Thymus (tissue), 11 donors: Measurements from ENCODE around the gene GPR62. TPM values are rescaled to one million over a fixed set of nuclear protein-coding genes. Genes with fewer than 3 reads are reported as not detected.
"Not testable (repeated sequence)": the region's sequence is repeated elsewhere in the genome, so short reads cannot be mapped to it uniquely, and the experiment has no call there.

ENCODE experiments used
- DNase-seq, 9 donors: peaks; one replicate each; pipeline ENCODE4 v3.0.0-alpha.2; 2013; ENCODE audit warnings: low spot score in 9 of 9, low read depth in 6 of 9, missing footprints in 1 of 9
- H3K27ac ChIP-seq, 2 donors: one replicate each; pipeline ENCODE4 v1.5.1; 2013; ENCODE audit warnings: control low read depth in 1 of 2, low read depth in 1 of 2, low read length in 1 of 2, mild to moderate bottlenecking in 1 of 2, moderate library complexity in 1 of 2
- H3K27me3 ChIP-seq, 2 donors: one replicate each; pipeline ENCODE4 v1.5.1; 2013; ENCODE audit warnings: low read length in 1 of 2; ENCODE audit not compliant: control insufficient read depth in 2 of 2, insufficient read depth in 1 of 2
- H3K36me3 ChIP-seq, 2 donors: one replicate each; pipeline ENCODE4 v1.5.1; 2013; ENCODE audit warnings: low read length in 1 of 2, mild to moderate bottlenecking in 1 of 2, moderate library complexity in 1 of 2; ENCODE audit not compliant: control insufficient read depth in 2 of 2, insufficient read depth in 2 of 2
- H3K4me1 ChIP-seq, 2 donors: one replicate each; pipeline ENCODE4 v1.5.1; 2013; ENCODE audit warnings: low read length in 2 of 2; ENCODE audit not compliant: control insufficient read depth in 2 of 2, insufficient read depth in 2 of 2
- H3K4me3 ChIP-seq, 2 donors: one replicate each; pipeline ENCODE4 v1.5.1; 2013; ENCODE audit warnings: low read length in 2 of 2, control low read depth in 1 of 2, mild to moderate bottlenecking in 1 of 2
- H3K9me3 ChIP-seq, 2 donors: one replicate each; pipeline ENCODE4 v1.5.1; 2013; ENCODE audit warnings: low read length in 1 of 2, mild to moderate bottlenecking in 1 of 2; ENCODE audit not compliant: control insufficient read depth in 2 of 2, insufficient read depth in 1 of 2
- WGBS: extraction: QIAGEN DNeasy Blood & Tissue Kit; methylation state at CpG from one replicate; pipeline ENCODE4 v1.1.7; 2013; 5-methylcytosine and 5-hydroxymethylcytosine counted together
- polyA plus RNA-seq: library from polyadenylated mRNA; stranded (reverse); fragments of 200-250 nt; gene quantifications from one replicate; pipeline ENCODE4 v1.2.3, GENCODE V29; 2013
- total RNA-seq: library from RNA; stranded (reverse); fragments of 120-200 nt; gene quantifications from one replicate; pipeline ENCODE4 v1.2.4, GENCODE V29; 2013
- donor health status: healthy.

GPR62 gene
- total and polyA plus RNA-seq, 2 donors: 0.02 to 0.05 TPM

GRCh38 chr3:51992017-51992682 is 37.0 kb downstream of the GPR62 start:
- Histone ChIP-seq H3K4me3 (no peak overlapping the region), H3K27me3 (no peaks in the 10 kb centered on the region), H3K9me3 (no peaks in the 10 kb centered on the region), H3K36me3 (peaks cover 27 to 36% of the 10 kb centered on the region in 2 donors), H3K27ac (no peak overlapping the region), H3K4me1 (peaks cover 9 to 33% of the 10 kb centered on the region in 2 donors)
- 98% methylated on average over 3 of the region's 3 CpGs for WGBS
- no peak for DNase-seq

- H3K27me3 ChIP-seq, DNase-seq, H3K4me3 ChIP-seq, H3K27ac ChIP-seq, H3K9me3 ChIP-seq: not testable (repeated sequence)
- 92% methylated on average over 10 of the region's 13 CpGs for WGBS
- Histone ChIP-seq H3K4me1 (peaks cover 9 to 32% of the 10 kb centered on the region in 2 donors), H3K36me3 (peaks cover 27 to 36% of the 10 kb centered on the region in 2 donors)
Measured at GRCh38 chr3:51993657-51994056, 38.5 kb downstream of the GPR62 start.

GRCh38 chr3:51994530-51994929 is 39.3 kb downstream of the GPR62 start:
- no peak for DNase-seq
- Histone ChIP-seq H3K4me1 (peaks cover 9 to 25% of the 10 kb centered on the region in 2 donors), H3K9me3 (no peaks in the 10 kb centered on the region), H3K27me3 (no peaks in the 10 kb centered on the region), H3K4me3 (peak overlapping the region in 1 of 2 donors; percentile 98), H3K36me3 (peaks cover 27 to 36% of the 10 kb centered on the region in 2 donors), H3K27ac (peak overlapping the region in 1 of 2 donors; percentile 45)
- WGBS: 98% methylated on average over 2 of the region's 2 CpGs

GRCh38 chr3:51995346-51996163 is 40.4 kb downstream of the GPR62 start, which contains the start of gene RPL29:
TSS of gene RPL29 (minus strand) at chr3:51995895. CDS start at chr3:51995461, 434 bp downstream.
- Histone ChIP-seq H3K4me3 (peak within 1 kb of the TSS; percentile 67 to 98), H3K36me3 (peaks cover 27 to 36% of the 10 kb centered on the region in 2 donors), H3K27ac (peak within 1 kb of the TSS; percentile 91 to 95), H3K4me1 (peaks cover 9 to 23% of the 10 kb centered on the region in 2 donors), H3K27me3 (peaks cover 0 to 2% of the 10 kb centered on the region in 2 donors), H3K9me3 (no peaks in the 10 kb centered on the region)
- DNase-seq: peak; percentile 86 to 97 (median 91)
- under 1% methylated on average over 40 of the region's 40 CpGs for WGBS

- Histone ChIP-seq H3K36me3 (peaks cover 20 to 25% of the 10 kb centered on the region in 2 donors), H3K27ac (no peak overlapping the region), H3K4me1 (peaks cover 13 to 33% of the 10 kb centered on the region in 2 donors), H3K4me3 (no peak overlapping the region), H3K27me3 (peaks cover 0 to 2% of the 10 kb centered on the region in 2 donors), H3K9me3 (no peaks in the 10 kb centered on the region)
- DNase-seq: no peak
- WGBS: 93% methylated on average over 2 of the region's 2 CpGs
Measured at GRCh38 chr3:51997172-51997571, 42.0 kb downstream of the GPR62 start.

- peaks cover 0 to 2% of the 10 kb centered on the region in 2 donors for H3K27me3 ChIP-seq
- no peak for DNase-seq
- peaks cover 13 to 33% of the 10 kb centered on the region in 2 donors for H3K4me1 ChIP-seq
- H3K36me3 ChIP-seq: peaks cover 15 to 17% of the 10 kb centered on the region in 2 donors
- 92% methylated on average over 7 of the region's 7 CpGs for WGBS
- no peak overlapping the region for H3K4me3 ChIP-seq
- H3K9me3 ChIP-seq: no peaks in the 10 kb centered on the region
- H3K27ac ChIP-seq: no peak overlapping the region
Measured at GRCh38 chr3:51997935-51998596, 42.9 kb downstream of the GPR62 start.

GRCh38 chr3:51998774-51999173 is 43.6 kb downstream of the GPR62 start:
- peaks cover 10 to 12% of the 10 kb centered on the region in 2 donors for H3K36me3 ChIP-seq
- no peaks in the 10 kb centered on the region for H3K9me3 ChIP-seq
- H3K4me1 ChIP-seq: peaks cover 13 to 30% of the 10 kb centered on the region in 2 donors
- H3K27ac ChIP-seq: no peak overlapping the region
- H3K4me3 ChIP-seq: no peak overlapping the region
- peaks cover 0 to 2% of the 10 kb centered on the region in 2 donors for H3K27me3 ChIP-seq
- no peak for DNase-seq
- WGBS: 96% methylated on average over 7 of the region's 7 CpGs

GRCh38 chr3:51999846-52000245 is 44.7 kb downstream of the GPR62 start:
- H3K27ac ChIP-seq: no peak overlapping the region
- no peak for DNase-seq
- peaks cover 0 to 2% of the 10 kb centered on the region in 2 donors for H3K27me3 ChIP-seq
- over 99% methylated on average over 2 of the region's 2 CpGs for WGBS
- H3K4me3 ChIP-seq: no peak overlapping the region
- peaks cover under 1 to 1% of the 10 kb centered on the region in 2 donors for H3K36me3 ChIP-seq
- no peaks in the 10 kb centered on the region for H3K9me3 ChIP-seq
- H3K4me1 ChIP-seq: peaks cover 8 to 27% of the 10 kb centered on the region in 2 donors
